AG09309 (cell line): ENCODE results near the gene OLA1.

Experiments used
- DNase-seq: peaks from one replicate; pipeline ENCODE4 v3.0.0-alpha.2; 2010; ENCODE audit warnings: low read depth
- H3K4me3 ChIP-seq: 2 replicates; pipeline ENCODE4 v1.5.1; 2011; ENCODE audit warnings: mild to moderate bottlenecking, low read depth, low read length, moderate library complexity; ENCODE audit not compliant: control insufficient read depth
- CTCF ChIP-seq: IDR thresholded peaks from 2 replicates; pipeline ENCODE4 v1.5.1; 2011; ENCODE audit warnings: mild to moderate bottlenecking, low read depth, low read length, inconsistent platforms; ENCODE audit not compliant: insufficient read depth, control insufficient read depth; ENCODE audit errors: missing control alignments

Gene OLA1

GRCh38 chr2:174158003-174158402, 90.3 kb downstream of the OLA1 start:
- no peak overlapping the region for H3K4me3 ChIP-seq
- no peak for DNase-seq
- peak; percentile 71 for TF ChIP-seq CTCF

DNA sequence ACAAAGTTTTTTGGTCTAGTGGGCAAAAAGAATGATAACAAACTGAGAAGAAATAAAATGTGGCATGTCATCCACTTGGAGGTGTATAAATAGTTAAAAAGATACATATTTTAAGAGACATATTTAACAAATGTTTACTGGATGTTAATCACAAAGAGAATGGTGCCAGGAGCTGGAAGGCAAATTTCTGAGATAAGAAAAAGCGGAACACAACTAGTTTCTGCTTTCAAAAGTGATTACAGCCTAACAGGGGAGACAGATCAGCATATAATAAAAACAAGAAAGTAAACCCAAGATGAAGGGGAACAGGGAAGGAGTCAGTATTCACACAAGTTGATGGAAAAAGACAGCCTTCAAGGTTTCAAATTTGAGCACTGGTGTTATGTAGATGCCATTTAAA, 91.3 kb downstream of the OLA1 start:
- no peak for TF ChIP-seq CTCF
- no peak for DNase-seq
- no peak overlapping the region for H3K4me3 ChIP-seq

GRCh38 chr2:174153757-174154680, 94.3 kb downstream of the OLA1 start:
- TF ChIP-seq CTCF: no peak
- no peak for DNase-seq
- no peak overlapping the region for H3K4me3 ChIP-seq

DNA sequence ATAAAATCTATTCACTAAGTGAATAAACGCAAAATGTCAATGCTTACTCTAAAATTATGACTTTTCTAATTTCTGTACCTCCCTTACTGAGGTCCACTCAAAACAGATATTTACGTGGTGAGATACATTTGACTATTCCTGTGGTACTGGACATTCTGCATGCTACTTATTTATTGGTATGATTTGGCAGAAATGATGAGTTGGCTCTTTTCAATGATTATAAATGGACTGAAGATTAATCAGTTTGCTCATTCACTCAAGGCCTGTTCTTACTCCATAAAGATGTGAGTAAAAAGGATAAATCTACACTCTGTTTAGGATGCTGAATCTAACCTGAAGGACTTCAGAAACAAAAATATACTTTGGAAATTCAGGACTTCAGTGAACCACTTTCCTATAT, 98.8 kb downstream of the OLA1 start:
- no peak for DNase-seq
- no peak for TF ChIP-seq CTCF
- H3K4me3 ChIP-seq: no peak overlapping the region

- DNase-seq: no peak
- no peak for TF ChIP-seq CTCF
- H3K4me3 ChIP-seq: no peak overlapping the region
Measured at GRCh38 chr2:174148833-174149232, 99.5 kb downstream of the OLA1 start.

DNA sequence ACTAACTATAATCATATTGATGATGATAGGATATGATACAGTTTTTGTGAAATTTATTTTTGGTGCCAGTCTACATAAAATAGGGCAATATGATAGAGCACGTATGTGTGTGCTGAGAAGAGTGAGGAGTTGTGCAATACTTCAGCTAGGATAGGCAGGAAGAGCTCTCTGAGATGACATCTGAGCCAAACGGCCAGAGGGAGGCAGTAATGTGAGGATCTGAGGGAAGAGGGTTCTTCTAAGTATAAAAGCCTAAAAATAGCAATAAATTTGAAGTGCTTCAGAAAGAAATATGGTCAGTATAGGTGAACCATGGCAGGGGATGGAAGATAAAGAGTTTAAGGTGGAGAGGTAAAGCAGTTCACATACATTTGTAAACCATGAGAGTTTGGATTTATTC, 102.5 kb downstream of the OLA1 start:
- DNase-seq: no peak
- no peak overlapping the region for H3K4me3 ChIP-seq
- no peak for TF ChIP-seq CTCF
